GM10266 (cell line): ENCODE data around the gene TRIM66.

ENCODE experiments used
- DNase-seq: peaks from one replicate; pipeline ENCODE4 v3.0.0; 2012; ENCODE audit errors: extremely low spot score
- TF ChIP-seq, protein P1 (sequence below): IDR thresholded peaks from 2 replicates; pipeline ENCODE4 v1.5.1; 2012; ENCODE audit warnings: mild to moderate bottlenecking, low read depth; ENCODE audit not compliant: control insufficient read depth, insufficient read depth; ENCODE audit errors: missing control alignments

The TRIM66 gene

DNA sequence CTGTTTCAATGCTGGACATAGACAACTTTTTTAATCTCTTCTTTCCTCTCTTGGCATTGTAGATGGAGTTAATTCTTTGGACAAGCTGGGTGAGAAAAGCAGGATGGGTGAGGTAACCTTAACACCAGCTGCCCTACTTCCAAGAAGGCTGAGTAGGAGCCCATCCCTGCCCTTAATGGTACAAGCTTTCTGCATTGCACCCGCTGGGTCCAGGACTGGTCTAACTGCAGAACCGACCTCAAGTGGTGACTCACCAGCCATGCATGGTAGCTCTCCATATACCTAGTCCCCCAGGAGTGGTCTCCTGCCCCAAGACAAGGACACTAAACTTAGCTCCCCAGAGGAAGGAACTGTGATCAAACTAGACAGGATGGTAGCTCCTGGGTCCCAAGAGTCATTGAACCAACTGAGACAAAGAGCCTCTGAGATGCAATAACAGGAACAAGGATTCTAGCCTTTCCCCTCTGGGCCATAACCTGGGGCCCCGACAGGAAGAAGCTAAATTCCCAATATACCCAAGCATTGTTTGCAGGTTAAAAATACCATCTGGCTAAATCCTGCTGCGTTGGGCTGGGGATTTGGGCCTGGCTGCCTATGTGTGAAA lies 32.3 kb upstream of the TRIM66 start:
- no peak for DNase-seq
- TF ChIP-seq, protein P1, sequence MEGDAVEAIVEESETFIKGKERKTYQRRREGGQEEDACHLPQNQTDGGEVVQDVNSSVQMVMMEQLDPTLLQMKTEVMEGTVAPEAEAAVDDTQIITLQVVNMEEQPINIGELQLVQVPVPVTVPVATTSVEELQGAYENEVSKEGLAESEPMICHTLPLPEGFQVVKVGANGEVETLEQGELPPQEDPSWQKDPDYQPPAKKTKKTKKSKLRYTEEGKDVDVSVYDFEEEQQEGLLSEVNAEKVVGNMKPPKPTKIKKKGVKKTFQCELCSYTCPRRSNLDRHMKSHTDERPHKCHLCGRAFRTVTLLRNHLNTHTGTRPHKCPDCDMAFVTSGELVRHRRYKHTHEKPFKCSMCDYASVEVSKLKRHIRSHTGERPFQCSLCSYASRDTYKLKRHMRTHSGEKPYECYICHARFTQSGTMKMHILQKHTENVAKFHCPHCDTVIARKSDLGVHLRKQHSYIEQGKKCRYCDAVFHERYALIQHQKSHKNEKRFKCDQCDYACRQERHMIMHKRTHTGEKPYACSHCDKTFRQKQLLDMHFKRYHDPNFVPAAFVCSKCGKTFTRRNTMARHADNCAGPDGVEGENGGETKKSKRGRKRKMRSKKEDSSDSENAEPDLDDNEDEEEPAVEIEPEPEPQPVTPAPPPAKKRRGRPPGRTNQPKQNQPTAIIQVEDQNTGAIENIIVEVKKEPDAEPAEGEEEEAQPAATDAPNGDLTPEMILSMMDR: no peak

DNA sequence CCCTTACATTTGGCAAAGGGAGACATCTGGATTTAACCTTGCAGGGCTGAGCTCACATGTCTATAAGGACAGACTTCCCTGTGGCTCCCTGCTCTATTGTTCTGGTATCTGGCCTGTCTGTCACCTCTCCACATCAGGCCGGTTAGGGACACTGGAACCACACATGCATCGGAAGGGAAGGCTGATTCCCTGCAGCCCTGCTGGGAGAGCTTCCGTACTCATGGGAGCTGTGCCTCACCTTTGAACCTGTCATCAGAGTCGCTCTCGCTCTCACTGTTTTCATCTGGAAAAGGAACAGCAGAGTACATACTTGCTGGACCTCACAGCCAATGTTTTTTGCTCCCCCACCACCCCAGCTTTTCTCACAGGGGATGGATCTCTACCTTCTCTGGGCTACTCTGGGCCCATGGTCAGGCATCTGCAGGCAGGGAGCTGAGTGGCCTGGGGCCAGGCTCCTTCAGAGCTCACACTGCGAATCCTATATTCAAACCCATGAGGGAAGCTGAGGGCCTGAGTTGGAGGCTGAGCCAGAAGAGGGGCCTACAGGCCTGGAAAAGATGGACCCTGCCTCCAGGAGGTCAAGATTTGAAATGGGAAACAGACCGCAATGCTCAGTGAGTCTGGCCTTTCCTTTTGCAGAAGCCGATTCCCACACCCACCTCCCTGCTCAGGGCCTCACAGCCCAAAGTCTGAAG lies 31.4 kb upstream of the TRIM66 start:
- TF ChIP-seq, protein P1: no peak
- no peak for DNase-seq

GRCh38 chr11:8712506-8712905 lies 30.0 kb upstream of the TRIM66 start:
- TF ChIP-seq, protein P1: no peak
- no peak for DNase-seq

DNA sequence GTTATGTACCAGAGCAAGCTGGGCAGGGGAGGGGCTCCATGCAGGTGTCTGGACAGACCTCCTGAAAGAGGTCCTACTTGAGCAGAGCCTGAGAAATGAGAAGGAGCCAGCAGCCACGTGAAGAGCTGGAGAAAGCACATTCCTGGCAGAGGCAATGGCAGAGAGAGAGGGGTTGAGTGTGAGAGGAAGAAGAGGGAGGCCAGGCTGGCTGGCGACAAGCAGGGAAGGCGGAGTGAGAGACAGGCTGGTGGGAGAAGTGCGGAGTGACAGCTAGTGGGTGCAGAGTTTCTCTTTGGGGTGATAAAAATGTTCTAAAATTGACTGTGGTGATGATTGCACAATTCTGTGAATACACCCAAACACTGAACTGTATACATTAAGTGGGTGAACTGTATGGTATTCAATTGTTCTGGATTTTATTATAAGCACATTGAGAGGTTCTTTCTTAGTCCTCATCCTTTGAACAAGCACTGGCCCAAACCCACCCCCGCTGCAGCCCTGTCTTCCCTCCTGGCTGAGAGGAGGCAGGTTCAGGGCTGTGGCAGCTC lies 29.5 kb upstream of the TRIM66 start:
- no peak for DNase-seq
- TF ChIP-seq, protein P1: no peak

DNA sequence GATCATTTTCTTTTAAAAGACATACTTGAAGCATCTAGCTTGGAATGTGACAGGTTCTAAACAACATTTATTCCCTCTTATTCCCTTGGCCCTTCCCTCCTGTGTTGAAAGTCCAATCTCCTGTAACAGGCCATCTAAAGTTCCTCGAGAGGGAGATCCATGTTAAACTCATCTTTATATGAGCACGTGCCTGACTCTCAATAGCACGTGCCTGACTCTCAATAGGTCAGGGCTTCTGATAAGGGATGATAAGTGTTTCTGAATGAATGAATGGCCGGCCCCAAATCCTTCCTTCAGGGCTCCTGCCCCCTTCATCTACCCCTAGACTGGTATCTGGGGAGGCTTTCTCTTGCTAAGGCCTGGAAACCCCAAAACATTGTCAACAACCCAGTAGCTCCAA lies 27.3 kb upstream of the TRIM66 start:
- TF ChIP-seq, protein P1: no peak
- DNase-seq: no peak

DNA sequence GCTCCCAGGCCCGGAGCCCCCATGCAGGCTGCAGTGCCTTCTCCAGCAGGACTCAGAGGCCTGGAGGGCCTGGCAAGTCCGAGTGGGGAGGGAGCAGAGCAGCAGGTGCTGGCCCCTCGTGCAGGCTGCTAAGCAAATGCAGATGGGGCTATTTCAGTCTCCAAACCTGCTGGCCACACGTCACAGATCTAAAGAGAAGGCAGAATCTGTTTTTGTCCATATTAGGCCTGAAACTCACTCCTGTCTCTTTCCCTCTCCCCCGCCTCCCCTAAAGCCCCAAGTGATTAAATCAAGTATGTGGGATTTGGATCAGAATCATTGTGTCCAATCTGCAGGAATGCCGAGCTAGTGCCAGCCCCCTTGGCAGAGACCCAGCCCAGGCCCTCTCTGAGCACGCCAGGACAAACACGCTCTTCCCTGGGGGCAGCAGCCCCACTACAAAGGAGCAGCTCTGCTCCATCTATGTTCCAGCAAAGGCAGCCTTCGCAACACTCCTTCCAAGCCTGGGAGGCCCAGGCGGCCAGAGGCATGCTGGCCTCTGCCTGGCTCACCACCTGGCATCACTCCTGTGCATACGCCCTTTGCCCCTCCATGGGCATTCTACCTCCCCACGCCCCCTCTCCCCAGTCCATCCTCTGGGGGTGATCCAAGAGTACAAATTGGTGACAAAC lies 26.7 kb upstream of the TRIM66 start:
- TF ChIP-seq, protein P1: no peak
- no peak for DNase-seq
